ENCODE measurements around the gene ATAD1. TPM values are rescaled to one million over a fixed set of nuclear protein-coding genes. Genes with fewer than 3 reads are reported as not detected.

ATAD1 gene
- total RNA-seq, 1 donor from 2014 or later, result 73.7 TPM

DNA sequence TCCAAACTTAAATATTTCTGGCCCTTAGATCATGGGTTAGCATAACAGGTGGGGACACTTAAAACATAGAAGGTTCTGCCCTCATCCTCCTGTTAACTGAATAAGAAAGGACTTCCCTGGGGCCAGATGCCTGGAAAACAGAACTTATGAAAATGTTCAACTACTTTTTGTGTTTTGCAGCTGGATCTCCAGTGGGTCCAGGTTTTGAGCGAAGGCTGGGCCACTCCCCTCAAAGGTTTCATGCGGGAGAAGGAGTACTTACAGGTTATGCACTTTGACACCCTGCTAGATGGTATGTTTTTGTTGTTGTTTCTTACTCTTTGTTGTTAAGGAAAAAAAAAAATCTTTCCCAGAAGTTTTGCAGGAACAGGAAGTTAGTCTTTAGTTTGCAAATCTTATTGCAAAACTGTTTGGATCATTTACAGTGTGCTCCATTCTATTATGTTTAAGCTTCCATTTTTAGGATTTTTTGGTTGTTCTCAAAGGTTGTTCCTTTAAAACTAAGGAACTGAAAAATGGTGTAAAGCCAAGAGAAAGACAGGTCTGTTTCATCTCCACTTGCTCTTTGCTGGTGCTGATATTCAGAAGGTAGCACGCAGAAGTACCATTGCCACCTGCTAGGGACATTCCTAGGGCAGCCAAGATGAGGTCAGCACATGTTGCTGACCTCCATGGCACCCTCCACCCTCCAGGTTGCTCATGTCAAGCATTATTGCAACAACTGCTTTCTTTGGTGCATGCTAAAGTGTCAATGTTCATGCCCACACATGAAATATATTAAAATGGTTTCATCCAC, 102.3 kb downstream of the ATAD1 start:
- Histone ChIP-seq H3K27me3 (ENCODE audit: control insufficient read depth, insufficient read depth, low read length) (no peaks in the 10 kb centered on the region), H3K36me3 (ENCODE audit: control insufficient read depth, insufficient read depth, low read length) (no peaks in the 10 kb centered on the region), H3K4me3 (ENCODE audit: low read depth, low read length) (no peak overlapping the region)
- no peak for FAIRE-seq
- no peak for DNase-seq (ENCODE audit: low read depth)
- TF ChIP-seq, protein P1, sequence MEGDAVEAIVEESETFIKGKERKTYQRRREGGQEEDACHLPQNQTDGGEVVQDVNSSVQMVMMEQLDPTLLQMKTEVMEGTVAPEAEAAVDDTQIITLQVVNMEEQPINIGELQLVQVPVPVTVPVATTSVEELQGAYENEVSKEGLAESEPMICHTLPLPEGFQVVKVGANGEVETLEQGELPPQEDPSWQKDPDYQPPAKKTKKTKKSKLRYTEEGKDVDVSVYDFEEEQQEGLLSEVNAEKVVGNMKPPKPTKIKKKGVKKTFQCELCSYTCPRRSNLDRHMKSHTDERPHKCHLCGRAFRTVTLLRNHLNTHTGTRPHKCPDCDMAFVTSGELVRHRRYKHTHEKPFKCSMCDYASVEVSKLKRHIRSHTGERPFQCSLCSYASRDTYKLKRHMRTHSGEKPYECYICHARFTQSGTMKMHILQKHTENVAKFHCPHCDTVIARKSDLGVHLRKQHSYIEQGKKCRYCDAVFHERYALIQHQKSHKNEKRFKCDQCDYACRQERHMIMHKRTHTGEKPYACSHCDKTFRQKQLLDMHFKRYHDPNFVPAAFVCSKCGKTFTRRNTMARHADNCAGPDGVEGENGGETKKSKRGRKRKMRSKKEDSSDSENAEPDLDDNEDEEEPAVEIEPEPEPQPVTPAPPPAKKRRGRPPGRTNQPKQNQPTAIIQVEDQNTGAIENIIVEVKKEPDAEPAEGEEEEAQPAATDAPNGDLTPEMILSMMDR (IDR thresholded peaks at IDR 0.05; ENCODE audit: insufficient read depth, low read length, severe bottlenecking), result no peak

GRCh38 chr10:87713707-87714106, 104.3 kb downstream of the ATAD1 start:
- no peak overlapping the region for H3K4me3 ChIP-seq (ENCODE audit: low read depth, low read length)
- FAIRE-seq (no peak), DNase-seq (ENCODE audit: low read depth) (no peak)
- TF ChIP-seq, protein P1 (IDR thresholded peaks at IDR 0.05; ENCODE audit: insufficient read depth, low read length, severe bottlenecking), result no peak
- H3K27me3 ChIP-seq (ENCODE audit: control insufficient read depth, insufficient read depth, low read length), result no peaks in the 10 kb centered on the region
- H3K36me3 ChIP-seq (ENCODE audit: control insufficient read depth, insufficient read depth, low read length), result no peaks in the 10 kb centered on the region

GRCh38 chr10:87712913-87713616, 105.0 kb downstream of the ATAD1 start:
- TF ChIP-seq, protein P1 (IDR thresholded peaks at IDR 0.05; ENCODE audit: insufficient read depth, low read length, severe bottlenecking), result no peak
- no peak for DNase-seq (ENCODE audit: low read depth)
- H3K36me3 ChIP-seq (ENCODE audit: control insufficient read depth, insufficient read depth, low read length), result no peaks in the 10 kb centered on the region
- FAIRE-seq, result no peak
- no peak overlapping the region for H3K4me3 ChIP-seq (ENCODE audit: low read depth, low read length)
- H3K27me3 ChIP-seq (ENCODE audit: control insufficient read depth, insufficient read depth, low read length), result no peaks in the 10 kb centered on the region

- no peak for DNase-seq (ENCODE audit: low read depth)
- no peaks in the 10 kb centered on the region for H3K36me3 ChIP-seq (ENCODE audit: control insufficient read depth, insufficient read depth, low read length)
- no peaks in the 10 kb centered on the region for H3K27me3 ChIP-seq (ENCODE audit: control insufficient read depth, insufficient read depth, low read length)
- H3K4me3 ChIP-seq (ENCODE audit: low read depth, low read length), result no peak overlapping the region
- TF ChIP-seq, protein P1 (IDR thresholded peaks at IDR 0.05; ENCODE audit: insufficient read depth, low read length, severe bottlenecking), result no peak
- no peak for FAIRE-seq
Measured at GRCh38 chr10:87707254-87707653, 110.8 kb downstream of the ATAD1 start.

- FAIRE-seq (peak; percentile 28), DNase-seq (ENCODE audit: low read depth) (no peak)
- H3K27me3 ChIP-seq (ENCODE audit: control insufficient read depth, insufficient read depth, low read length), result no peaks in the 10 kb centered on the region
- H3K4me3 ChIP-seq (ENCODE audit: low read depth, low read length), result no peak overlapping the region
- TF ChIP-seq, protein P1 (IDR thresholded peaks at IDR 0.05; ENCODE audit: insufficient read depth, low read length, severe bottlenecking), result no peak
- no peaks in the 10 kb centered on the region for H3K36me3 ChIP-seq (ENCODE audit: control insufficient read depth, insufficient read depth, low read length)
Measured at GRCh38 chr10:87706731-87707130, 111.3 kb downstream of the ATAD1 start.

All from bronchial epithelial cell (primary cell).